ENCODE data around the gene MKX.

GRCh38 chr10:27774831-27775230 is 29.2 kb upstream of the MKX start:
- no peak for TF ChIP-seq CTCF (IDR thresholded peaks at IDR 0.05)
- no peak for TF ChIP-seq POLR2AphosphoS5 (IDR thresholded peaks at IDR 0.05)
